Measurements from ENCODE around the gene UBASH3B.

- TF ChIP-seq EZH2phosphoT487 (IDR thresholded peaks at IDR 0.05), result no peak
- TF ChIP-seq CTCF (IDR thresholded peaks at IDR 0.05), result no peak
Measured at GRCh38 chr11:122671400-122671891, 15.9 kb downstream of the UBASH3B start.

Data from neural progenitor cell (in vitro differentiated cells).